ENCODE measurements around the gene CACNB2.

Gene CACNB2
- total RNA-seq, result 0.09 to 0.15 reads per million in 2 donors

- peak; percentile 9 for DNase-seq
These were observed at the start of gene CACNB2 for GRCh38 chr10:18140149-18140956. Gene CACNB2, plus strand, starts transcription at chr10:18140424.

GRCh38 chr10:18094332-18094731, 45.9 kb upstream of the CACNB2 start:
- no peak for DNase-seq

GRCh38 chr10:18094793-18095192, 45.4 kb upstream of the CACNB2 start:
- no peak for DNase-seq

GRCh38 chr10:18097524-18097923, 42.7 kb upstream of the CACNB2 start:
- no peak for DNase-seq

- DNase-seq, result no peak
These were observed 42.0 kb upstream of the CACNB2 start for GRCh38 chr10:18098201-18098600.

- no peak for DNase-seq
These were observed 40.8 kb upstream of the CACNB2 start for GRCh38 chr10:18099415-18099814.

- DNase-seq, result no peak
These were observed 39.6 kb upstream of the CACNB2 start for GRCh38 chr10:18100669-18101068.

- no peak for DNase-seq
These were observed 37.8 kb upstream of the CACNB2 start for GRCh38 chr10:18102404-18102803.

- DNase-seq, result no peak
These were observed 35.9 kb upstream of the CACNB2 start for GRCh38 chr10:18104223-18104872.

GRCh38 chr10:18109341-18109870, 30.8 kb upstream of the CACNB2 start:
- no peak for DNase-seq

- DNase-seq, result no peak
These were observed 26.3 kb upstream of the CACNB2 start for GRCh38 chr10:18113881-18114280.

GRCh38 chr10:18117276-18117675, 22.9 kb upstream of the CACNB2 start:
- no peak for DNase-seq

- DNase-seq, result no peak
These were observed 17.5 kb upstream of the CACNB2 start for GRCh38 chr10:18122753-18123152.

GRCh38 chr10:18133046-18133445, 7.2 kb upstream of the CACNB2 start:
- no peak for DNase-seq

- no peak for DNase-seq
These were observed 5.7 kb upstream of the CACNB2 start for GRCh38 chr10:18134509-18134908.

- DNase-seq, result no peak
These were observed 5.3 kb upstream of the CACNB2 start for GRCh38 chr10:18134921-18135320.

GRCh38 chr10:18136073-18136791, 4.0 kb upstream of the CACNB2 start:
- no peak for DNase-seq

- DNase-seq, result no peak
These were observed 3.1 kb upstream of the CACNB2 start for GRCh38 chr10:18137111-18137510.

GRCh38 chr10:18140957-18141845, 977 bp downstream of the CACNB2 start:
- DNase-seq, result no peak

- DNase-seq, result no peak
These were observed 1.9 kb downstream of the CACNB2 start for GRCh38 chr10:18142151-18142550.

GRCh38 chr10:18144396-18144795, 4.2 kb downstream of the CACNB2 start:
- no peak for DNase-seq

GRCh38 chr10:18144928-18145327, 4.7 kb downstream of the CACNB2 start:
- no peak for DNase-seq

Data from activated gamma-delta T cell (primary cell).